ENCODE data around the gene PON2. TPM values are rescaled to one million over a fixed set of nuclear protein-coding genes. Genes with fewer than 3 reads are reported as not detected.

The PON2 gene
- total RNA-seq, 1 experiment from 2014 or later = 56.4 TPM

DNA sequence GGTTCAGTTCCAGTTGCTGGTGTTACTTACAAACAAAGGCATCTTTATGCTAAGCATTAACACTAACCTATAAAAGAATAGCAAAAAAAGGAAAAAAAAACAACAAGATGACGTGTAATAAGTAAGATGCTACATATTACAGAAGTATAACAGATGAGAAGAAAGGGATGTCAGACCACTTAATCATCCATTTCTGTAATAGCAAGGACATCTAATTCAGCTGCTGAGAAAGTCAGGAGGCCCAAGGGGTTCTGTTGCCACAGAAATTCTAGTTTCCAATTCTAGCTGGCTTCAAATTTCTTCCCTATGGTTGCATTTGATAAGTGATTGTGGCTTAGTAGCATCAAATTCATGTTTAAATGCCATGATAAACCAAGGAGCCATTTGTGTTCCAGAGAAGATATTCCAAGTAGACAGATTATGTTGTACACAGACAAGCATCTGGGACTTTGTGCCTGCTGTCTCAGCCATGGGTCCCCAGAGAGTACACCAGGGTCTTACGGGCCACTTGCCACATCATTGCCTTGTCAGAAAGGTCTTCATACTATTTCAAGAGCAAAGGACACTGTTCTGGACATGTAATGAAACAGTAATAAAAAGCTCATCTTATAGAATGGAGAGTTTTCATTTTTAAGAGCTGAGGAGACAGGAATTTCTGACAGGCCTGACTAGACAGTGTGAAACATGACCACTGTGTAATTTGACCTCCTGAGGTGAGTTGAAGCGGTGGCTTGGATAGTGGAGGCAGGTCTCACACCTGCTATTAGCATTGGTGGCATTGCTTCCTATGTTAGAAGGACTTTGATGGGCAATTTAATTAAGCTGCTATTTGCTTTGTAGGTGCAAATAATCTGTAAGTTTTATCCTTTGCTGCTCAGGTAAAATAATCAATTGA lies 46.7 kb upstream of the PON2 start:
- ChIA-PET CTCF (interaction anchor here (0.5 kb wide), 1 partner anchor 209 kb away, joined by 3 read pairs; no protein-coding TSS in a partner anchor), POLR2A (ENCODE audit: unreplicated experiment) (interaction anchor here (0.7 kb wide), 1 partner anchor 824 kb away, joined by 3 read pairs; no protein-coding TSS in a partner anchor)
- BruUV-seq (replicated peaks) = no TSS peak

GRCh38 chr7:95479992-95480624 lies 45.3 kb upstream of the PON2 start:
- no peak for DNase-seq
- H3K79me2 ChIP-seq (ENCODE audit: low read length) = no peaks in the 10 kb centered on the region
- CTCF ChIA-PET = no interaction called here
- no peak overlapping the region for H3K4me3 ChIP-seq (ENCODE audit: low read length)
- no peak for ATAC-seq
- TF ChIP-seq EZH2phosphoT487 (IDR thresholded peaks at IDR 0.05; ENCODE audit: borderline replicate concordance, low read length) (no peak), EZH2 (IDR thresholded peaks at IDR 0.05; ENCODE audit: low read length, unreplicated experiment) (no peak)
- TF ChIP-seq, protein P1, sequence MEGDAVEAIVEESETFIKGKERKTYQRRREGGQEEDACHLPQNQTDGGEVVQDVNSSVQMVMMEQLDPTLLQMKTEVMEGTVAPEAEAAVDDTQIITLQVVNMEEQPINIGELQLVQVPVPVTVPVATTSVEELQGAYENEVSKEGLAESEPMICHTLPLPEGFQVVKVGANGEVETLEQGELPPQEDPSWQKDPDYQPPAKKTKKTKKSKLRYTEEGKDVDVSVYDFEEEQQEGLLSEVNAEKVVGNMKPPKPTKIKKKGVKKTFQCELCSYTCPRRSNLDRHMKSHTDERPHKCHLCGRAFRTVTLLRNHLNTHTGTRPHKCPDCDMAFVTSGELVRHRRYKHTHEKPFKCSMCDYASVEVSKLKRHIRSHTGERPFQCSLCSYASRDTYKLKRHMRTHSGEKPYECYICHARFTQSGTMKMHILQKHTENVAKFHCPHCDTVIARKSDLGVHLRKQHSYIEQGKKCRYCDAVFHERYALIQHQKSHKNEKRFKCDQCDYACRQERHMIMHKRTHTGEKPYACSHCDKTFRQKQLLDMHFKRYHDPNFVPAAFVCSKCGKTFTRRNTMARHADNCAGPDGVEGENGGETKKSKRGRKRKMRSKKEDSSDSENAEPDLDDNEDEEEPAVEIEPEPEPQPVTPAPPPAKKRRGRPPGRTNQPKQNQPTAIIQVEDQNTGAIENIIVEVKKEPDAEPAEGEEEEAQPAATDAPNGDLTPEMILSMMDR (conservative IDR thresholded peaks at IDR 0.05; ENCODE audit: low read depth, low read length) = no peak
- H2AFZ ChIP-seq (ENCODE audit: low read length) = no peak overlapping the region
- H3K9me2 ChIP-seq (replicated peaks; ENCODE audit: low read length) = no peaks in the 10 kb centered on the region
- H3K27me3 ChIP-seq (ENCODE audit: low read length) = no peaks in the 10 kb centered on the region
- H3K36me3 ChIP-seq (ENCODE audit: low read depth, low read length) = no peaks in the 10 kb centered on the region
- no peak overlapping the region for H3K27ac ChIP-seq (ENCODE audit: low read length)
- POLR2A ChIA-PET (ENCODE audit: unreplicated experiment) = no interaction called here
- H3F3A ChIP-seq (ENCODE audit: low read length, unreplicated experiment) = no peaks in the 10 kb centered on the region
- H3K9me3 ChIP-seq (ENCODE audit: low read length) = no peaks in the 10 kb centered on the region
- no peaks in the 10 kb centered on the region for H4K20me1 ChIP-seq (ENCODE audit: low read length)
- H3K9ac ChIP-seq (ENCODE audit: low read length) = no peak overlapping the region
- no peaks in the 10 kb centered on the region for H3K4me1 ChIP-seq (ENCODE audit: insufficient read depth, low read length)
- BruUV-seq (replicated peaks) = no TSS peak
- intact Hi-C loops (cut with micrococcal nuclease) = loop anchor here (5.0 to 10.0 kb wide), 4 partner anchors 233 to 1195 kb away; partner anchors contain the start of gene PPP1R9A
- no peak overlapping the region for H3K4me2 ChIP-seq (ENCODE audit: low read length)

More for the DNA sequence above, 46.7 kb upstream of the PON2 start:
- Histone ChIP-seq H3K9me2 (replicated peaks; ENCODE audit: low read length) (no peaks in the 10 kb centered on the region), H3K4me1 (ENCODE audit: insufficient read depth, low read length) (no peaks in the 10 kb centered on the region), H3K27ac (ENCODE audit: low read length) (no peak overlapping the region), H3K4me2 (ENCODE audit: low read length) (no peak overlapping the region), H4K20me1 (ENCODE audit: low read length) (no peaks in the 10 kb centered on the region), H3F3A (ENCODE audit: low read length, unreplicated experiment) (no peaks in the 10 kb centered on the region), H3K36me3 (ENCODE audit: low read depth, low read length) (no peaks in the 10 kb centered on the region), H3K4me3 (ENCODE audit: low read length) (no peak overlapping the region), H3K27me3 (ENCODE audit: low read length) (no peaks in the 10 kb centered on the region), H2AFZ (ENCODE audit: low read length) (no peak overlapping the region), H3K9me3 (ENCODE audit: low read length) (no peaks in the 10 kb centered on the region), H3K9ac (ENCODE audit: low read length) (no peak overlapping the region), H3K79me2 (ENCODE audit: low read length) (no peaks in the 10 kb centered on the region)
- TF ChIP-seq EZH2phosphoT487 (IDR thresholded peaks at IDR 0.05; ENCODE audit: borderline replicate concordance, low read length) = no peak
- TF ChIP-seq, protein P1 (conservative IDR thresholded peaks at IDR 0.05; ENCODE audit: low read depth, low read length) = no peak
- intact Hi-C loops (cut with micrococcal nuclease) = no loop called here
- ATAC-seq = peak; percentile 33
- no peak for DNase-seq

Measured in PC-3 (cell line).